Keratinocyte (primary cell): ENCODE data around the gene ITPK1. TPM values are rescaled to one million over a fixed set of nuclear protein-coding genes. Genes with fewer than 3 reads are reported as not detected.

Experiments
- DNase-seq: peaks from one replicate; pipeline ENCODE4 v3.0.0-alpha.2; 2011; ENCODE audit warnings: low read depth, missing footprints, low spot score
- FAIRE-seq: peaks from 2 replicates; lab custom pipeline; 2011; peaks lifted over from hg19 to GRCh38; lab: Jason Lieb, UNC
- H2AFZ ChIP-seq: 2 replicates; pipeline ENCODE4 v1.6.0; 2012; ENCODE audit warnings: low read length, control low read depth, inconsistent platforms; ENCODE audit not compliant: control insufficient read depth
- H3K27ac ChIP-seq: 2 replicates; pipeline ENCODE4 v1.5.1; 2011; ENCODE audit warnings: low read length; ENCODE audit not compliant: control insufficient read depth, insufficient read depth
- H3K27me3 ChIP-seq: 3 replicates; pipeline ENCODE4 v1.6.0; 2011; ENCODE audit warnings: low read length; ENCODE audit not compliant: control insufficient read depth, insufficient read depth; ENCODE audit errors: extremely low read depth
- H3K36me3 ChIP-seq, 2 experiments: 2 replicates in 1 of 2; 3 replicates in 1 of 2; pipeline ENCODE4 v1.5.1; 2011; ENCODE audit warnings: low read length in 2 of 2, mild to moderate bottlenecking in 1 of 2; ENCODE audit not compliant: control insufficient read depth in 2 of 2, insufficient read depth in 2 of 2; ENCODE audit errors: extremely low read depth in 1 of 2
- H3K4me1 ChIP-seq: 3 replicates; pipeline ENCODE4 v1.5.1; 2011; ENCODE audit warnings: low read length; ENCODE audit not compliant: control insufficient read depth, insufficient read depth; ENCODE audit errors: extremely low read depth
- H3K4me2 ChIP-seq: 3 replicates; pipeline ENCODE4 v1.6.0; 2011; ENCODE audit warnings: low read depth, low read length; ENCODE audit not compliant: control insufficient read depth, insufficient read depth; ENCODE audit errors: extremely low read depth
- H3K4me3 ChIP-seq, 3 experiments: fragments of 200-600 bp in 1 of 3; sonication (generic) in 1 of 3; 2 replicates in 2 of 3; 3 replicates in 1 of 3; pipeline ENCODE4 v1.5.1; 2011 to 2016; ENCODE audit warnings: low read length in 3 of 3, mild to moderate bottlenecking in 3 of 3, control low read depth in 2 of 3, inconsistent platforms in 1 of 3, low read depth in 1 of 3, mixed read lengths in 1 of 3, mixed run types in 1 of 3, moderate library complexity in 1 of 3; ENCODE audit not compliant: control insufficient read depth in 2 of 3, insufficient read depth in 2 of 3; ENCODE audit errors: extremely low read depth in 1 of 3
- H3K79me2 ChIP-seq: 2 replicates; pipeline ENCODE4 v1.6.0; 2012; ENCODE audit warnings: low read length; ENCODE audit not compliant: control insufficient read depth, insufficient read depth
- H3K9ac ChIP-seq: 3 replicates; pipeline ENCODE4 v1.6.0; 2011; ENCODE audit warnings: low read length; ENCODE audit not compliant: control insufficient read depth, insufficient read depth; ENCODE audit errors: extremely low read depth
- H3K9me1 ChIP-seq: 3 replicates; pipeline ENCODE4 v1.6.0; 2011; ENCODE audit warnings: low read length; ENCODE audit not compliant: control insufficient read depth, insufficient read depth; ENCODE audit errors: extremely low read depth
- H3K9me3 ChIP-seq: 2 replicates; pipeline ENCODE4 v1.5.1; 2012; ENCODE audit warnings: low read depth, low read length; ENCODE audit not compliant: control insufficient read depth
- H4K20me1 ChIP-seq: 3 replicates; pipeline ENCODE4 v1.6.0; 2011; ENCODE audit warnings: low read length; ENCODE audit not compliant: control insufficient read depth, insufficient read depth; ENCODE audit errors: extremely low read depth
- CTCF ChIP-seq, 3 experiments: IDR thresholded peaks in 1 of 3; conservative IDR thresholded peaks in 1 of 3; optimal IDR thresholded peaks in 1 of 3; 2 replicates in 2 of 3; 3 replicates in 1 of 3; pipeline versions ENCODE3 to v1.5.1; 2011; ENCODE audit warnings: low read length in 3 of 3, mild to moderate bottlenecking in 3 of 3, moderate library complexity in 2 of 3, control low read depth in 1 of 3, inconsistent platforms in 1 of 3; ENCODE audit not compliant: insufficient read depth in 2 of 3; ENCODE audit errors: extremely low read depth in 1 of 3
- EZH2 ChIP-seq: IDR thresholded peaks from one replicate; pipeline ENCODE4 v1.6.1; 2012; ENCODE audit warnings: inconsistent platforms, mild to moderate bottlenecking, low read length, moderate library complexity
- dilution Hi-C: fragments of 300-500 bp; cut with MboI; formaldehyde crosslinking; loops from one replicate; pipeline ENCODE4 v1.7.0; 2020; ENCODE audit warnings: low sequenced_read_pairs; ENCODE audit not compliant: extremely low pct_ligation_motif_present
- polyA plus RNA-seq, 5 experiments: library from polyadenylated mRNA; depleted of rRNA in 3 of 5; stranded (reverse) in 3 of 5; stranded (forward) in 1 of 5; unstranded in 1 of 5; fragments of >200 nt; gene quantifications; 1 replicate in 1 of 5; 2 replicates in 3 of 5; 3 replicates in 1 of 5; pipeline versions ENCODE4 v1.2.1 to v1.2.3, GENCODE V29; 2011 to 2012; ENCODE audit warnings: missing spikeins in 2 of 5, low read depth in 1 of 5, low replicate concordance in 1 of 5

ITPK1 gene
- polyA plus RNA-seq, 1 donor (not counting 4 experiments of a cell fraction or from before 2014, with no cell fraction given): 67.8 TPM

GRCh38 chr14:92976268-92976667 lies 139.5 kb downstream of the ITPK1 start:
- no peak for FAIRE-seq
- H3K9me1 ChIP-seq: peaks cover 4% of the 10 kb centered on the region
- peaks cover 4 to 7% of the 10 kb centered on the region in 2 experiments for H3K36me3 ChIP-seq
- no peak overlapping the region for H3K9ac ChIP-seq
- no peak overlapping the region for H3K4me2 ChIP-seq
- H2AFZ ChIP-seq: no peak overlapping the region
- no peak for DNase-seq
- H3K4me3 ChIP-seq: no peak overlapping the region
- peaks cover 3% of the 10 kb centered on the region for H3K9me3 ChIP-seq
- no peak for TF ChIP-seq EZH2
- TF ChIP-seq CTCF (optimal IDR thresholded peaks at IDR 0.05 in 1 of 3, IDR thresholded peaks at IDR 0.05 in 1 of 3, conservative IDR thresholded peaks at IDR 0.05 in 1 of 3; ENCODE audit: extremely low read depth in 1 of 3, insufficient read depth in 2 of 3, low read length in 3 of 3): no peak
- no peaks in the 10 kb centered on the region for H3K27me3 ChIP-seq
- peaks cover 15% of the 10 kb centered on the region for H3K4me1 ChIP-seq
- dilution Hi-C loops: no loop called here
- H3K27ac ChIP-seq: no peak overlapping the region
- H3K79me2 ChIP-seq: no peaks in the 10 kb centered on the region
- peaks cover 6% of the 10 kb centered on the region for H4K20me1 ChIP-seq

GRCh38 chr14:92974541-92975345 lies 141.0 kb downstream of the ITPK1 start:
- dilution Hi-C loops: no loop called here
- Histone ChIP-seq H3K4me1 (peaks cover 15% of the 10 kb centered on the region), H4K20me1 (peaks cover 6% of the 10 kb centered on the region), H3K9me1 (peaks cover 4% of the 10 kb centered on the region), H3K79me2 (no peaks in the 10 kb centered on the region), H3K9me3 (peaks cover 3% of the 10 kb centered on the region), H2AFZ (no peak overlapping the region), H3K4me3 (no peak overlapping the region), H3K27ac (no peak overlapping the region), H3K4me2 (no peak overlapping the region), H3K36me3 (peaks cover 4 to 7% of the 10 kb centered on the region in 2 experiments), H3K27me3 (no peaks in the 10 kb centered on the region), H3K9ac (no peak overlapping the region)
- no peak for DNase-seq
- TF ChIP-seq CTCF (optimal IDR thresholded peaks at IDR 0.05 in 1 of 3, IDR thresholded peaks at IDR 0.05 in 1 of 3, conservative IDR thresholded peaks at IDR 0.05 in 1 of 3; ENCODE audit: extremely low read depth in 1 of 3, insufficient read depth in 2 of 3, low read length in 3 of 3) (no peak), EZH2 (no peak)
- no peak for FAIRE-seq
